Measurements from ENCODE around the gene MAP2K2. TPM values are rescaled to one million over a fixed set of nuclear protein-coding genes. Genes with fewer than 3 reads are reported as not detected.

The MAP2K2 gene
- total RNA-seq, 1 donor from 2014 or later = 155 TPM

- Histone ChIP-seq H3K27me3 (no peaks in the 10 kb centered on the region), H3K36me3 (peaks cover 50 to 61% of the 10 kb centered on the region in 2 donors), H3K4me1 (peaks cover 0 to 13% of the 10 kb centered on the region in 2 donors), H3K4me3 (no peak overlapping the region), H3K9me3 (no peaks in the 10 kb centered on the region), H3K27ac (no peak overlapping the region)
- intact Hi-C loops (cut with DNase I) = no loop called here
- DNase-seq (ENCODE audit: low spot score in 2 of 2) = no peak
- TF ChIP-seq CTCF (IDR thresholded peaks at IDR 0.05) = no peak
These were observed 29.0 kb downstream of the MAP2K2 start for GRCh38 chr19:4094761-4095487.

GRCh38 chr19:4094291-4094690 lies 29.6 kb downstream of the MAP2K2 start:
- Histone ChIP-seq H3K4me1 (peaks cover 0 to 13% of the 10 kb centered on the region in 2 donors), H3K9me3 (no peaks in the 10 kb centered on the region), H3K27me3 (no peaks in the 10 kb centered on the region), H3K27ac (no peak overlapping the region), H3K36me3 (peaks cover 57 to 62% of the 10 kb centered on the region in 2 donors), H3K4me3 (no peak overlapping the region)
- no peak for TF ChIP-seq CTCF (IDR thresholded peaks at IDR 0.05)
- intact Hi-C loops (cut with DNase I) = no loop called here
- no peak for DNase-seq (ENCODE audit: low spot score in 2 of 2)

- Histone ChIP-seq H3K9me3 (no peaks in the 10 kb centered on the region), H3K4me3 (no peak overlapping the region), H3K27me3 (no peaks in the 10 kb centered on the region), H3K4me1 (peaks cover 0 to 13% of the 10 kb centered on the region in 2 donors), H3K36me3 (peaks cover 54 to 60% of the 10 kb centered on the region in 2 donors), H3K27ac (no peak overlapping the region)
- intact Hi-C loops (cut with DNase I) = no loop called here
- DNase-seq (ENCODE audit: low spot score in 2 of 2) = no peak
- no peak for TF ChIP-seq CTCF (IDR thresholded peaks at IDR 0.05)
These were observed 30.2 kb downstream of the MAP2K2 start for GRCh38 chr19:4093643-4094175.

- Histone ChIP-seq H3K9me3 (no peaks in the 10 kb centered on the region), H3K4me1 (no peaks in the 10 kb centered on the region), H3K36me3 (peaks cover 52 to 58% of the 10 kb centered on the region in 2 donors), H3K27ac (no peak overlapping the region), H3K4me3 (no peak overlapping the region), H3K27me3 (no peaks in the 10 kb centered on the region)
- intact Hi-C loops (cut with DNase I) = no loop called here
- no peak for DNase-seq (ENCODE audit: low spot score in 2 of 2)
- no peak for TF ChIP-seq CTCF (IDR thresholded peaks at IDR 0.05)
These were observed 33.3 kb downstream of the MAP2K2 start for GRCh38 chr19:4090356-4091220.

- Histone ChIP-seq H3K9me3 (no peaks in the 10 kb centered on the region), H3K27ac (no peak overlapping the region), H3K4me1 (no peaks in the 10 kb centered on the region), H3K27me3 (no peaks in the 10 kb centered on the region), H3K36me3 (peaks cover 49 to 55% of the 10 kb centered on the region in 2 donors), H3K4me3 (no peak overlapping the region)
- intact Hi-C loops (cut with DNase I) = no loop called here
- DNase-seq (ENCODE audit: low spot score in 2 of 2) = no peak
- no peak for TF ChIP-seq CTCF (IDR thresholded peaks at IDR 0.05)
These were observed 34.0 kb downstream of the MAP2K2 start for GRCh38 chr19:4089946-4090345.
